Body of pancreas (tissue), 4 donors: ENCODE results near the gene CCR7.

Experiments used
- CTCF ChIP-seq, 7 experiments: fragments of 450-650 bp in 4 of 7; fragments of 200-600 bp in 3 of 7; sonication (generic) in 3 of 7; IDR thresholded peaks; one replicate each; pipeline ENCODE4 v1.5.1; 2016 to 2019; ENCODE audit warnings: antibody characterized with exemption in 7 of 7
- POLR2A ChIP-seq, 3 donors: fragments of 450-650 bp; IDR thresholded peaks; one replicate each; pipeline ENCODE4 v1.6.1; 2016; ENCODE audit warnings: antibody characterized with exemption in 3 of 3, mild to moderate bottlenecking in 2 of 3

- no peak for TF ChIP-seq CTCF (IDR thresholded peaks at IDR 0.05)
- TF ChIP-seq POLR2A (IDR thresholded peaks at IDR 0.05) = no peak
Observed at GRCh38 chr17:40526668-40527067, 38.6 kb downstream of the CCR7 start.
